Measurements from ENCODE around the gene SPNS3. TPM values are rescaled to one million over a fixed set of nuclear protein-coding genes. Genes with fewer than 3 reads are reported as not detected.

The SPNS3 gene
- total RNA-seq, 1 experiment from 2014 or later, result not detected

DNA sequence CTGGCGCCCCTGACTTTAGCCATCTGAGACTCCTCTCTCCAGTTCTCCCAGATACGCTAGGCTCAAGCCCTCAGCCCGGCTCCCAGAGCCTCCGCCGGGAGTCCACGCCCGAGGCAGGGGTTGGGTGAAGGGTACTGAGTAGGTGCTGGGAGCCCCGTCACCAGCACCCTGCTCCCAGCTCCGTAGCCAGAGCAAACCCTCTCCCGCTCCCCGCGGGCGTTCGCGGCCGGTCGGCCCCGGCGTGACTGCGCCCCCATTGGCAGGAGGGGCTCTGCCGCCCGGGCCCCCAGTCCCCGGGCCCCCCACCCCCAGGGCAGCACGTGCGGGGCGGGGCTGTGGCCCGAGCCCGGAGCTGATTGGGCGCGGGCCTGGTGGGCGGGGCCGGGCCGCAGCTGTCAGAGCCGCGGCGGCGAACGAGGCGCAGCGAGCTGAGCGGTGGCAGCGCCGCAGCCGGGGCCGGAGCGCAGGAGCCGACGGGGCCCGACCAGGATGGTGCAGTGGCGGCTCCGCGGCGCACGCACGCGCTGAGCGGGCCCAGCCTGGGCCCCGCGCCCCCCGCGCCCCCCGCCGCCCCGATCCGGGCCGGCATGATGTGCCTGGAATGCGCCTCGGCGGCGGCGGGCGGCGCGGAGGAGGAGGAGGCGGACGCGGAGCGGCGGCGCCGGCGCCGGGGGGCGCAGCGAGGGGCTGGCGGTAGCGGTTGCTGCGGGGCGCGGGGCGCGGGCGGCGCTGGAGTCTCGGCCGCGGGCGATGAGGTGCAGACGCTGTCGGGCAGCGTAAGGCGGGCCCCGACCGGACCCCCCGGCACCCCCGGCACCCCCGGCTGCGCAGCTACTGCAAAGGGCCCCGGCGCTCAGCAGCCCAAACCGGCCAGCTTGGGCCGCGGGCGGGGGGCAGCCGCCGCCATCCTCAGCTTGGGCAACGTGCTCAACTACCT, 65.0 kb downstream of the SPNS3 start, which contains the start of gene SPNS2:
TSS of gene SPNS2 (plus strand) at position 421 of the 937 bp plus-strand sequence. CDS start at position 588, 167 bp downstream.
- no peak for TF ChIP-seq CTCF (IDR thresholded peaks at IDR 0.05; ENCODE audit: insufficient read depth in 1 of 2, low read depth in 1 of 2, low read length in 1 of 2, severe bottlenecking in 1 of 2, unreplicated experiment in 1 of 2)
- CTCF ChIA-PET, result interaction anchor here (1.2 kb wide), 1 partner anchor 78 kb away, joined by 4 read pairs; no protein-coding TSS in a partner anchor
- no peaks in the 10 kb centered on the region for H3K27me3 ChIP-seq (replicated peaks; ENCODE audit: control insufficient read depth, insufficient read depth, low read length)

GRCh38 chr17:4499431-4500190, 65.9 kb downstream of the SPNS3 start:
- H3K4me1 ChIP-seq, result no peaks in the 10 kb centered on the region
- Mint-ChIP-seq H3K27ac (ENCODE audit: unreplicated experiment) (no peak overlapping the region), H3K9me3 (ENCODE audit: unreplicated experiment) (no peaks in the 10 kb centered on the region), H3K4me3 (ENCODE audit: unreplicated experiment) (peak overlapping the region; percentile 76), H3K27me3 (ENCODE audit: insufficient read depth, unreplicated experiment) (peaks cover 3% of the 10 kb centered on the region), H3K36me3 (ENCODE audit: insufficient read depth, unreplicated experiment) (no peaks in the 10 kb centered on the region), H3K4me1 (ENCODE audit: low read depth, unreplicated experiment) (peaks cover 5% of the 10 kb centered on the region)
- H3K36me3 ChIP-seq (ENCODE audit: control insufficient read depth, insufficient read depth, low read length), result no peaks in the 10 kb centered on the region
- intact Hi-C loops (cut with micrococcal nuclease; ENCODE audit: unreplicated experiment), result no loop called here
- H3K4me3 ChIP-seq (ENCODE audit: low read depth, low read length), result peak overlapping the region; percentile 28
- H3K9me3 ChIP-seq, result no peaks in the 10 kb centered on the region
- no TSS peak for BruUV-seq (replicated peaks)
- H3K27me3 ChIP-seq (replicated peaks; ENCODE audit: control insufficient read depth, insufficient read depth, low read length), result no peaks in the 10 kb centered on the region
- ChIA-PET POLR2A (no interaction called here), CTCF (no interaction called here)
- DNase-seq, result no peak
- TF ChIP-seq CTCF (IDR thresholded peaks at IDR 0.05; ENCODE audit: insufficient read depth in 1 of 2, low read depth in 1 of 2, low read length in 1 of 2, severe bottlenecking in 1 of 2, unreplicated experiment in 1 of 2), result no peak

More for the DNA sequence above, 65.0 kb downstream of the SPNS3 start, which contains the start of gene SPNS2:
- peaks cover 5% of the 10 kb centered on the region for H3K4me1 Mint-ChIP-seq (ENCODE audit: low read depth, unreplicated experiment)
- H3K36me3 Mint-ChIP-seq (ENCODE audit: insufficient read depth, unreplicated experiment), result no peaks in the 10 kb centered on the region
- POLR2A ChIA-PET, result no interaction called here
- H3K36me3 ChIP-seq (ENCODE audit: control insufficient read depth, insufficient read depth, low read length), result no peaks in the 10 kb centered on the region
- intact Hi-C loops (cut with micrococcal nuclease; ENCODE audit: unreplicated experiment), result no loop called here
- no peaks in the 10 kb centered on the region for H3K9me3 ChIP-seq
- peaks cover 3% of the 10 kb centered on the region for H3K27me3 Mint-ChIP-seq (ENCODE audit: insufficient read depth, unreplicated experiment)
- H3K4me1 ChIP-seq, result no peaks in the 10 kb centered on the region
- BruUV-seq (replicated peaks), result no TSS peak
- no peaks in the 10 kb centered on the region for H3K9me3 Mint-ChIP-seq (ENCODE audit: unreplicated experiment)
- no peak within 1 kb of the TSS for H3K27ac Mint-ChIP-seq (ENCODE audit: unreplicated experiment)
- peak; percentile 53 to 69 for DNase-seq
- peak within 1 kb of the TSS; percentile 76 for H3K4me3 Mint-ChIP-seq (ENCODE audit: unreplicated experiment)
- H3K4me3 ChIP-seq (ENCODE audit: low read depth, low read length), result peak within 1 kb of the TSS; percentile 28

GRCh38 chr17:4500191-4500571, 66.4 kb downstream of the SPNS3 start:
- Mint-ChIP-seq H3K27me3 (ENCODE audit: insufficient read depth, unreplicated experiment) (peaks cover 3% of the 10 kb centered on the region), H3K9me3 (ENCODE audit: unreplicated experiment) (no peaks in the 10 kb centered on the region), H3K4me1 (ENCODE audit: low read depth, unreplicated experiment) (peaks cover 5% of the 10 kb centered on the region), H3K27ac (ENCODE audit: unreplicated experiment) (no peak overlapping the region), H3K4me3 (ENCODE audit: unreplicated experiment) (peak overlapping the region; percentile 76), H3K36me3 (ENCODE audit: insufficient read depth, unreplicated experiment) (no peaks in the 10 kb centered on the region)
- BruUV-seq (replicated peaks), result no TSS peak
- intact Hi-C loops (cut with micrococcal nuclease; ENCODE audit: unreplicated experiment), result no loop called here
- H3K4me1 ChIP-seq, result no peaks in the 10 kb centered on the region
- no peak overlapping the region for H3K4me3 ChIP-seq (ENCODE audit: low read depth, low read length)
- TF ChIP-seq CTCF (IDR thresholded peaks at IDR 0.05; ENCODE audit: insufficient read depth in 1 of 2, low read depth in 1 of 2, low read length in 1 of 2, severe bottlenecking in 1 of 2, unreplicated experiment in 1 of 2), result no peak
- H3K9me3 ChIP-seq, result no peaks in the 10 kb centered on the region
- H3K36me3 ChIP-seq (ENCODE audit: control insufficient read depth, insufficient read depth, low read length), result no peaks in the 10 kb centered on the region
- DNase-seq, result no peak
- no peaks in the 10 kb centered on the region for H3K27me3 ChIP-seq (replicated peaks; ENCODE audit: control insufficient read depth, insufficient read depth, low read length)
- CTCF ChIA-PET, result no interaction called here
- POLR2A ChIA-PET, result no interaction called here

All from Caco-2 (cell line).